Femur (tissue), 1 donor: ENCODE data around the gene SLC16A9.

Experiments
- DNase-seq: peaks from one replicate; pipeline ENCODE4 v3.0.0-alpha.2; 2017

SLC16A9 gene

GRCh38 chr10:59625721-59626522 is 83.7 kb downstream of the SLC16A9 start:
- peak; percentile 85 for DNase-seq

DNA sequence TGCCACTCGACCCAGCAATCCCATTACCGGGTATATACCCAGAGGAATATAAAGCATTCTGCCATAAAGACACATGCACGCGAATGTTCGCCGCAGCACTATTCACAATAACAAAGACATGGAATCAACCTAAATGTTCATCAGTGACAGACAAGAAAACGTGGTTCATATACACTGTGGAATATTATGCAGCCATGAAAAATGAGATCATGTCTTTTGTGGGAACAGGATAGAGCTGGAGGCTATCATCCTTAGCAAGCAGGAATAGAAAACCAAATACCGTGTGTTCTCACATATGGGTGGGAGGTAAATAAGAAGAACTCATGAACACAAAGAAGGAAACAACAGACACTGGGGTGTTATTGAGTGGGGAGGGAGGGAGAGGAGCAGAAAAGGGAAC is 84.7 kb downstream of the SLC16A9 start:
- DNase-seq: no peak

DNA sequence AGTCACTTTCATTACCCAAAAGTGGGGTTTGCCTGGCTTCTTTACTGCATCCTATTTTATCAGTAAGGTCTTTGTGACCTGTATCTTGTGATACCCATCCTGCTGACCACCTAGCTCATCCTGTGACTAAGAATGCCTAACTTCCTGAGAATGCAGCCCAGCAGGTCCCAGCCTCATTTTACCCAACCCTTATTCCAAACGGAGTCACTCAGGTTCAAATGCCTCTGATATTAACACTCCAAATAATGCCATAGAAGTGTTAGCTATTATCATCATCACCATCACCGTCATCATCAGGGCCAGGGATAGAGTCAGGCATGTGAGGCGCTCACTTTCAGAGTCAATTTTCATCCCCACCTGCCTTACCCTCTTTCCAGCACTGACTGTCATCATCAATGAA is 85.5 kb downstream of the SLC16A9 start:
- DNase-seq: no peak

- peak; percentile 89 for DNase-seq
Observed at GRCh38 chr10:59623133-59624121, 86.2 kb downstream of the SLC16A9 start.

- DNase-seq: peak; percentile 53
Observed at GRCh38 chr10:59622320-59623132, 87.1 kb downstream of the SLC16A9 start.

DNA sequence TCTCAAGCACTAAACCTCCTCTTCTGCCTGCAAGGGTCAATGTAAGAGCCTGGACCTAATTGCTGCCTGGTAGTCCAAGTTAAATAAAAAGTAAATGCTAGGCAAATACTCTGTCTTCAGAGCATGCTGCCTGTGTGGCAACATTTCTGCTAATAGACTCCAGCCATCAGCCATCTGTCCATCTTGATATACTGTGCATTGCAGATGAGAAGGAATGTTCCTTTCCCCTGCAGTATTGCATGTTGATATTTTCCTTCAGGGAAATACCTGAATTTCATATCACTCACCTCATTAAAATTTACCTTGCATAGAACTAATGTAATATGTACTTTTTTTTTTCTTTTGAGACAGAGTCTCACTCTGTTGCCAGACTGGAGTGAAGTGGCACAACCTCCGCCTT is 87.9 kb downstream of the SLC16A9 start:
- no peak for DNase-seq

- DNase-seq: no peak
Observed at GRCh38 chr10:59618666-59619065, 91.0 kb downstream of the SLC16A9 start.

GRCh38 chr10:59617996-59618395 is 91.7 kb downstream of the SLC16A9 start:
- no peak for DNase-seq

- DNase-seq: no peak
Observed at GRCh38 chr10:59611048-59611447, 98.6 kb downstream of the SLC16A9 start.

- no peak for DNase-seq
Observed at GRCh38 chr10:59607970-59608369, 101.7 kb downstream of the SLC16A9 start.

- no peak for DNase-seq
Observed at GRCh38 chr10:59606551-59606961, 103.1 kb downstream of the SLC16A9 start.

DNA sequence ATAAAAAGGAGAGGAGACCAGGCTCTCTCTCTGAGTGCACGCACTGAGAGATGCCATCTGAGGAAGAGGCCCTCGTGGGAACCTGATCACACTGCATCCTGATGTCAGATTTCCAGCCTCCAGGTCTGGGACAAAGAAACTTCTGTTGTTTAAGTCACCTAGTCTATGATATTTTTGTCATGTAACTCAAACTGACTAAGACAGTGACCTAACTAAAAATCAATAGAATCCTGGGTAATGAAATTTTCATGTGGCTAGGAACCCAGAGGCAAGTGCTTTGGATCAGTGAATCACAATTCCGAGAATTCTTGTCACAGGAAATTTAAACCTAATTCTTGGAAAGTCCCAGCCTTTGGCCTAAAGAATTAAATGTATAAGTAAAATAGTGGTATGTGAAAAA is 107.7 kb downstream of the SLC16A9 start:
- no peak for DNase-seq
